ENCODE results near the gene KBTBD3. TPM values are rescaled to one million over a fixed set of nuclear protein-coding genes. Genes with fewer than 3 reads are reported as not detected.
"Not testable (repeated sequence)": the region's sequence is repeated elsewhere in the genome, so short reads cannot be mapped to it uniquely, and the experiment has no call there.

Gene KBTBD3
- total RNA-seq, 1 donor from 2014 or later = 3.1 TPM

DNA sequence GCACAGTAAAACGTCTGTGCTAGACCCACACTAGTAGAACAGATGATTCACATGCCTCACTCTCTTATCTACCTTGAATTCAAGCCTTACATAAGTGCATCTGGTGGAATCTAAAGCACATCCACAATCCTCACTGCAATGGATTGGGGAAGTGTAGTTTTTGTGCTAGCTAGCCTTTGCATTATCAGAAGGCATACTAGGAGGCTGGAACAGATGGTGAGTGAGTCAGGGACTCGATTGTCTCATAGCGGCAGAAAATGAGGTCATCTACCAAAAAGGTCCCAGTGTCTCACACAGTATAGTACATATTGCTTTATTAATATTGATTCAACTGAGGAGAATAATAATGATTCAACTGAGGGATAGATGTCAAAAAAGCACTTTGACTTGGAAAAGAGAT lies 64.4 kb downstream of the KBTBD3 start:
- no peaks in the 10 kb centered on the region for H3K27me3 ChIP-seq (ENCODE audit: control insufficient read depth in 3 of 3, insufficient read depth in 3 of 3, low read length in 3 of 3)
- no peak overlapping the region for H3K9ac ChIP-seq (ENCODE audit: low read depth in 1 of 3, low read length in 3 of 3)
- peaks cover 10 to 24% (median 22%) of the 10 kb centered on the region in 3 donors for H3K36me3 ChIP-seq (ENCODE audit: control insufficient read depth in 3 of 3, insufficient read depth in 3 of 3, low read length in 3 of 3)
- no peak overlapping the region for H3K4me3 ChIP-seq (ENCODE audit: low read length in 3 of 3)
- H3K9me3 ChIP-seq (ENCODE audit: control insufficient read depth in 3 of 3, low read length in 3 of 3) = no peaks in the 10 kb centered on the region
- H3K27ac ChIP-seq (ENCODE audit: low read depth, low read length) = no peak overlapping the region
- peaks cover 0 to 6% (median 4%) of the 10 kb centered on the region in 3 donors for H3K4me1 ChIP-seq (ENCODE audit: control insufficient read depth in 3 of 3, insufficient read depth in 3 of 3, low read length in 3 of 3)

DNA sequence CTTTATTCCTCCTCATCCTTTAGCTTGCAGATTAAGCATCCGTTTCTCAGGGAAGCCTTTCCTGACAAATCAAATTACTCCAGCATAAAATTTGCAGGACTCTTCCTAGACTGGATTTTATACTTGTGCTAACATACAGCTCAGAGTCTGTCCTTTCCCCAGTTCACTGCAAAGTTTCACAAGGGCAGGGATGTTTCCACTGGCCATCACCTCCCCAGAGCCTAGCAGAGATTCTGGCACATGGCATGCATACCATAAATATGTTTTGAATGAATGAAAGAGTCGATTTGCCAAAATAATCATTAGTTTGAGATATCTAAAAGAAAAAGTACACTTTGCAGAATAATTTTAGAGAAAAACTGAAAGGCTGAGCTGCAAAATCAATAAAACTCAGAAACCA lies 65.7 kb downstream of the KBTBD3 start:
- no peak overlapping the region for H3K9ac ChIP-seq (ENCODE audit: low read depth in 1 of 3, low read length in 3 of 3)
- peaks cover 0 to 6% (median 4%) of the 10 kb centered on the region in 3 donors for H3K4me1 ChIP-seq (ENCODE audit: control insufficient read depth in 3 of 3, insufficient read depth in 3 of 3, low read length in 3 of 3)
- no peak overlapping the region for H3K4me3 ChIP-seq (ENCODE audit: low read length in 3 of 3)
- peaks cover 10 to 32% (median 26%) of the 10 kb centered on the region in 3 donors for H3K36me3 ChIP-seq (ENCODE audit: control insufficient read depth in 3 of 3, insufficient read depth in 3 of 3, low read length in 3 of 3)
- H3K27me3 ChIP-seq (ENCODE audit: control insufficient read depth in 3 of 3, insufficient read depth in 3 of 3, low read length in 3 of 3) = no peaks in the 10 kb centered on the region
- no peak overlapping the region for H3K27ac ChIP-seq (ENCODE audit: low read depth, low read length)
- no peaks in the 10 kb centered on the region for H3K9me3 ChIP-seq (ENCODE audit: control insufficient read depth in 3 of 3, low read length in 3 of 3)

DNA sequence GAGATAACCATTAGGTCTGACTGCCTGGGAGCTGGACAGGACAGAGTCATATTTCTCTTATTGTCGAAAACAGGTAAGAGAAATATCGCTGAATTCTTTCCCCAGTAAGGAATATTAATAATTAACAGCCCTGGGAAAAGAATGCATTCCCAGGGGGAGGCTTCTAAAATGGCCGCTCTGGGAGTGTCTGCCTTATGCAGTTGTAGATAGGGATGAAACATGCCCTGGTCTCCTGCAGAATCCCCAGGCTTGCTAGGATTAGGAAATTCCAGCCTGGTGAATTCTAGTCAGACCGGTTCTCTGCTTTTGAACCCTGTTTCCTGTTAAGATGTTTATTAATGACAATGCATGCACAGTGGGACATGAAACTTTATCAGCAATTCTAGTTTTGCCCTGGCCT lies 74.1 kb downstream of the KBTBD3 start:
- H3K9me3 ChIP-seq (ENCODE audit: control insufficient read depth in 3 of 3, low read length in 3 of 3); H3K27me3 ChIP-seq (ENCODE audit: control insufficient read depth in 3 of 3, insufficient read depth in 3 of 3, low read length in 3 of 3); H3K27ac ChIP-seq (ENCODE audit: low read depth, low read length); H3K4me1 ChIP-seq (ENCODE audit: control insufficient read depth in 3 of 3, insufficient read depth in 3 of 3, low read length in 3 of 3); H3K9ac ChIP-seq (ENCODE audit: low read depth in 1 of 3, low read length in 3 of 3); H3K4me3 ChIP-seq (ENCODE audit: low read length in 3 of 3): not testable (repeated sequence)
- H3K36me3 ChIP-seq (ENCODE audit: control insufficient read depth in 3 of 3, insufficient read depth in 3 of 3, low read length in 3 of 3) = peaks cover 0 to 11% (median 9%) of the 10 kb centered on the region in 3 donors

DNA sequence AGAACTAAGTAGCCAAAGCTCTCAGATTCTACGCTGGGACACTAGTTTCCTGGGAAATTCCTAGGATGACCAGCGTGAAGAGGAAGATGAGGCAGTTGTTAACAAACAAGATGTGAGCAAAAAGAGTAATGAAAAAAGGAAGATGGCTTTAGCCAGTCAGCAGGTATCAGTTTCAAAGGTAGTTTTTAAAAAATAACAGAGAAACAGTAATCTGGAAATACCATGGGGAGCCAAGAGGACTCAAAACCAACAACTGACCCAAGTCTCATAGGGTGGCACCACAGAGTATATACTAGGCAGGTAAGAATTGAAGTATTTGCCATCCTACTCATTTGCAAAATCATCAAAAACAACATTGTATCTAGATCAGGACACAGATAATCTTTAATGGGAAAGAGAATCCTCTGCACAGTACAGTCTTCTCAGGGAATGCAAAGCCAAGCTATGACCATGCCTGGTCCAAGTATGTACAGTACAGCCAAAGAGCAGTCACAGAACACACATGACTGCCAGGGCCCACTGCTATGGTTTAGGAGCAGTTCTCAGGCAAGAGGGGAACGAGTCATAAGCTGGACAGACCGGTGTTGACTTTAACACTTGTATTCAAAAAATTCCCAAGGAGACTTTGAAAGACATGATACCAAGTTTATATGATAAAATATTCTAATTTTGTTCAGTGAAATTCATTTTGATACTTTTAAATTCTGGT lies 75.7 kb downstream of the KBTBD3 start:
- no peaks in the 10 kb centered on the region for H3K4me1 ChIP-seq (ENCODE audit: control insufficient read depth in 3 of 3, insufficient read depth in 3 of 3, low read length in 3 of 3)
- H3K9ac ChIP-seq (ENCODE audit: low read depth in 1 of 3, low read length in 3 of 3) = no peak overlapping the region
- no peak overlapping the region for H3K27ac ChIP-seq (ENCODE audit: low read depth, low read length)
- H3K27me3 ChIP-seq (ENCODE audit: control insufficient read depth in 3 of 3, insufficient read depth in 3 of 3, low read length in 3 of 3) = no peaks in the 10 kb centered on the region
- H3K36me3 ChIP-seq (ENCODE audit: control insufficient read depth in 3 of 3, insufficient read depth in 3 of 3, low read length in 3 of 3) = peaks cover 0 to 2% (median under 1%) of the 10 kb centered on the region in 3 donors
- peaks cover 0 to 2% (median 0%) of the 10 kb centered on the region in 3 donors for H3K9me3 ChIP-seq (ENCODE audit: control insufficient read depth in 3 of 3, low read length in 3 of 3)
- no peak overlapping the region for H3K4me3 ChIP-seq (ENCODE audit: low read length in 3 of 3)

Other genes with a start within 250 kb of the KBTBD3 start
- gene MSANTD4, start 55.1 kb downstream of the KBTBD3 start, total RNA-seq = 20.9 TPM
- gene AASDHPPT, start 315 bp upstream of the KBTBD3 start, total RNA-seq = 43.3 TPM